HepG2 (cell line): ENCODE measurements around the gene C22orf15. TPM values are rescaled to one million over a fixed set of nuclear protein-coding genes. Genes with fewer than 3 reads are reported as not detected.

Experiments
- AHR ChIP-seq: IDR thresholded peaks from 2 replicates; pipeline ENCODE4 v1.6.1; 2018; ENCODE audit warnings: missing genetic modification reagents, missing compliant biosample characterization
- FOXK1 ChIP-seq: sonication (generic); formaldehyde crosslinking; IDR thresholded peaks from 2 replicates; pipeline ENCODE4 v1.4.0; 2020; ENCODE audit warnings: low read depth, missing genetic modification reagents, borderline replicate concordance
- HDAC1 ChIP-seq: sonication (generic); formaldehyde crosslinking; IDR thresholded peaks from 2 replicates; pipeline ENCODE4 v1.5.1; 2020; ENCODE audit warnings: mild to moderate bottlenecking, missing genetic modification reagents
- HMGA1 ChIP-seq: sonication (generic); formaldehyde crosslinking; conservative IDR thresholded peaks from 2 replicates; pipeline ENCODE4 v1.4.0; 2020; ENCODE audit warnings: missing genetic modification reagents
- HNRNPK ChIP-seq: fragments of 200-400 bp; formaldehyde crosslinking; IDR thresholded peaks from 2 replicates; pipeline ENCODE4 v1.6.1; 2018; ENCODE audit warnings: low read length, low read depth, moderate library complexity, mild to moderate bottlenecking; ENCODE audit not compliant: poor library complexity, severe bottlenecking
- HOXA7 ChIP-seq: sonication (generic); formaldehyde crosslinking; IDR thresholded peaks from 2 replicates; pipeline ENCODE4 v1.8.1; 2022; ENCODE audit warnings: mild to moderate bottlenecking, missing genetic modification reagents, moderate library complexity
- KDM5A ChIP-seq: fragments of 200-600 bp; sonication (generic); IDR thresholded peaks from 2 replicates; pipeline ENCODE4 v1.7.0; 2018; ENCODE audit warnings: antibody characterized with exemption, mild to moderate bottlenecking, low read length, borderline replicate concordance
- MIXL1 ChIP-seq: IDR thresholded peaks from 2 replicates; pipeline ENCODE4 v1.6.1; 2016
- NCOA5 ChIP-seq: sonication (generic); formaldehyde crosslinking; IDR thresholded peaks from 2 replicates; pipeline ENCODE4 v1.4.0; 2020; ENCODE audit warnings: missing genetic modification reagents
- SP2 ChIP-seq: sonication (generic); formaldehyde crosslinking; IDR thresholded peaks from 2 replicates; pipeline ENCODE4 v1.5.1; 2020; ENCODE audit warnings: mild to moderate bottlenecking, missing genetic modification reagents
- TBX2 ChIP-seq: sonication (generic); formaldehyde crosslinking; IDR thresholded peaks from 2 replicates; pipeline ENCODE4 v1.5.0; 2020; ENCODE audit warnings: missing genetic modification reagents, mild to moderate bottlenecking, borderline replicate concordance
- ZC3H13 ChIP-seq: sonication (generic); formaldehyde crosslinking; IDR thresholded peaks from 2 replicates; pipeline ENCODE4 v1.8.1; 2023; ENCODE audit warnings: mild to moderate bottlenecking, missing genetic modification reagents, moderate library complexity
- ZFP37 ChIP-seq: sonication (generic); formaldehyde crosslinking; IDR thresholded peaks from 2 replicates; pipeline ENCODE4 v1.4.0; 2020; ENCODE audit warnings: missing genetic modification reagents, borderline replicate concordance
- ZKSCAN8 ChIP-seq: IDR thresholded peaks from 2 replicates; pipeline ENCODE4 v1.6.1; 2016; ENCODE audit warnings: borderline replicate concordance, missing genetic modification reagents, missing compliant biosample characterization
- ZNF251 ChIP-seq: sonication (generic); formaldehyde crosslinking; IDR thresholded peaks from 2 replicates; pipeline ENCODE4 v1.9.0; 2021; ENCODE audit warnings: mild to moderate bottlenecking, missing genetic modification reagents
- ZNF264 ChIP-seq: sonication (generic); formaldehyde crosslinking; IDR thresholded peaks from 2 replicates; pipeline ENCODE4 v1.4.0; 2020; ENCODE audit warnings: missing genetic modification reagents
- ZNF343 ChIP-seq: sonication (generic); formaldehyde crosslinking; IDR thresholded peaks from 2 replicates; pipeline ENCODE4 v1.4.0; 2020; ENCODE audit warnings: mild to moderate bottlenecking, missing genetic modification reagents
- ZNF350 ChIP-seq: sonication (generic); formaldehyde crosslinking; IDR thresholded peaks from 2 replicates; pipeline ENCODE4 v1.4.0; 2020; ENCODE audit warnings: mild to moderate bottlenecking, low read depth, missing genetic modification reagents, borderline replicate concordance
- ZNF430 ChIP-seq: sonication (generic); formaldehyde crosslinking; IDR thresholded peaks from 2 replicates; pipeline ENCODE4 v1.9.0; 2021; ENCODE audit warnings: mild to moderate bottlenecking, missing genetic modification reagents
- ZNF501 ChIP-seq: sonication (generic); formaldehyde crosslinking; IDR thresholded peaks from 2 replicates; pipeline ENCODE4 v1.5.1; 2020; ENCODE audit warnings: mild to moderate bottlenecking, moderate library complexity, missing genetic modification reagents
- ZNF547 ChIP-seq: sonication (generic); formaldehyde crosslinking; IDR thresholded peaks from 2 replicates; pipeline ENCODE4 v1.5.1; 2020; ENCODE audit warnings: mild to moderate bottlenecking, missing genetic modification reagents
- ZNF552 ChIP-seq: sonication (generic); formaldehyde crosslinking; IDR thresholded peaks from 2 replicates; pipeline ENCODE4 v1.9.0; 2022; ENCODE audit warnings: missing genetic modification reagents, mild to moderate bottlenecking, borderline replicate concordance
- polyA plus RNA-seq, 8 experiments: library from polyadenylated mRNA; depleted of rRNA in 3 of 8; stranded (reverse) in 7 of 8; unstranded in 1 of 8; fragments of >200 nt; fragmentation: Illumina TruSeq in 4 of 8; extraction: Trizol in 4 of 8; gene quantifications; 2 replicates each; pipeline versions ENCODE4 v1.2.1 to v1.2.3, GENCODE V29; 2011 to 2016; ENCODE audit warnings: low read depth in 4 of 8, missing spikeins in 1 of 8, mixed read lengths in 1 of 8; ENCODE audit not compliant: insufficient read depth in 1 of 8
- total RNA-seq, 5 experiments: library from RNA; depleted of rRNA; stranded (reverse); fragments of >200 nt; fragmentation: Illumina TruSeq; extraction: Trizol; gene quantifications; 2 replicates each; pipeline ENCODE4 v1.2.3, GENCODE V29; 2016; ENCODE audit warnings: low read depth in 1 of 5
- TF ChIP-seq, protein P1 (sequence below), 2 experiments: sonication (generic) in 1 of 2; formaldehyde crosslinking in 1 of 2; IDR thresholded peaks; 2 replicates each; pipeline versions ENCODE4 v1.4.0 to v1.6.1; 2018 to 2020; ENCODE audit warnings: missing genetic modification reagents in 2 of 2, borderline replicate concordance in 1 of 2, low read depth in 1 of 2, mild to moderate bottlenecking in 1 of 2, missing biosample characterization in 1 of 2
- TF ChIP-seq, protein P2 (sequence below): sonication (generic); formaldehyde crosslinking; IDR thresholded peaks from 2 replicates; pipeline ENCODE4; 2020; ENCODE audit warnings: missing genetic modification reagents, mild to moderate bottlenecking, borderline replicate concordance
- TF ChIP-seq, protein P3 (sequence below), 2 experiments: fragments of 450-650 bp in 1 of 2; sonication (generic) in 1 of 2; formaldehyde crosslinking; IDR thresholded peaks; 2 replicates each; pipeline versions ENCODE4 v1.5.0 to v1.8.0; 2020 to 2022; ENCODE audit warnings: mild to moderate bottlenecking in 1 of 2, missing genetic modification reagents in 1 of 2
- TF ChIP-seq, protein P4 (sequence below): sonication (generic); formaldehyde crosslinking; conservative IDR thresholded peaks from 2 replicates; pipeline ENCODE4 v1.4.0; 2020; ENCODE audit warnings: missing genetic modification reagents

Gene C22orf15
- total and polyA plus RNA-seq, 2 of the 13 experiments (the other 11 are each of a cell fraction or from before 2014, with no cell fraction given) = not detected

DNA sequence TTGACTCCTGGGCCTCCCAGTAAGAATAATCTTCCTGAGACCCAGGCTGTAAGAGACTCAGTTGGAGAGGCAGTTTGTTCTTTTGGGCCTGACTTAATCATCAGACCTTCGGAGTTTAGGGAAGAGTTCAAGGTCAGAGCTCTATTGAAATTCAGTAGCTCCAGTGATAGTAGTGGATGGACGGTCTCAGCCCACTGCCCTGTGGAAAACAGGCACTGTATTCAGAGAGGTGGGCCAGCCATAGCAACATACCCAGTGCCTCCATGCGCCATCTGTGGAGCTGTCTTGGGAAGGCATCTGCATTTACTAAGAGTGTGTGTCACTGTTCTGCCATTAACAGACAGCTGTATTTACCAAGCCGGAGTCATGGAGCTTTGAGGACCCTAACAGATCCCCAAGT is 26.8 kb downstream of the C22orf15 start (continued):
- TF ChIP-seq, protein P1, sequence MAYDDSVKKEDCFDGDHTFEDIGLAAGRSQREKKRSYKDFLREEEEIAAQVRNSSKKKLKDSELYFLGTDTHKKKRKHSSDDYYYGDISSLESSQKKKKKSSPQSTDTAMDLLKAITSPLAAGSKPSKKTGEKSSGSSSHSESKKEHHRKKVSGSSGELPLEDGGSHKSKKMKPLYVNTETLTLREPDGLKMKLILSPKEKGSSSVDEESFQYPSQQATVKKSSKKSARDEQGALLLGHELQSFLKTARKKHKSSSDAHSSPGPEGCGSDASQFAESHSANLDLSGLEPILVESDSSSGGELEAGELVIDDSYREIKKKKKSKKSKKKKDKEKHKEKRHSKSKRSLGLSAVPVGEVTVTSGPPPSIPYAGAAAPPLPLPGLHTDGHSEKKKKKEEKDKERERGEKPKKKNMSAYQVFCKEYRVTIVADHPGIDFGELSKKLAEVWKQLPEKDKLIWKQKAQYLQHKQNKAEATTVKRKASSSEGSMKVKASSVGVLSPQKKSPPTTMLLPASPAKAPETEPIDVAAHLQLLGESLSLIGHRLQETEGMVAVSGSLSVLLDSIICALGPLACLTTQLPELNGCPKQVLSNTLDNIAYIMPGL (CRISPR knock-in tag; IDR thresholded peaks at IDR 0.05; ENCODE audit: borderline replicate concordance in 1 of 2, low read depth in 1 of 2) = no peak
- TF ChIP-seq FOXK1 (CRISPR knock-in tag) = no peak
- no peak for TF ChIP-seq HMGA1
- no peak for TF ChIP-seq KDM5A
- TF ChIP-seq TBX2 (CRISPR knock-in tag) = no peak; the same call in 1 of the 2 replicates
- TF ChIP-seq HOXA7 (CRISPR knock-in tag) = no peak
- no peak for TF ChIP-seq HDAC1 (CRISPR knock-in tag)
- TF ChIP-seq ZFP37 = no peak
- TF ChIP-seq, protein P2, sequence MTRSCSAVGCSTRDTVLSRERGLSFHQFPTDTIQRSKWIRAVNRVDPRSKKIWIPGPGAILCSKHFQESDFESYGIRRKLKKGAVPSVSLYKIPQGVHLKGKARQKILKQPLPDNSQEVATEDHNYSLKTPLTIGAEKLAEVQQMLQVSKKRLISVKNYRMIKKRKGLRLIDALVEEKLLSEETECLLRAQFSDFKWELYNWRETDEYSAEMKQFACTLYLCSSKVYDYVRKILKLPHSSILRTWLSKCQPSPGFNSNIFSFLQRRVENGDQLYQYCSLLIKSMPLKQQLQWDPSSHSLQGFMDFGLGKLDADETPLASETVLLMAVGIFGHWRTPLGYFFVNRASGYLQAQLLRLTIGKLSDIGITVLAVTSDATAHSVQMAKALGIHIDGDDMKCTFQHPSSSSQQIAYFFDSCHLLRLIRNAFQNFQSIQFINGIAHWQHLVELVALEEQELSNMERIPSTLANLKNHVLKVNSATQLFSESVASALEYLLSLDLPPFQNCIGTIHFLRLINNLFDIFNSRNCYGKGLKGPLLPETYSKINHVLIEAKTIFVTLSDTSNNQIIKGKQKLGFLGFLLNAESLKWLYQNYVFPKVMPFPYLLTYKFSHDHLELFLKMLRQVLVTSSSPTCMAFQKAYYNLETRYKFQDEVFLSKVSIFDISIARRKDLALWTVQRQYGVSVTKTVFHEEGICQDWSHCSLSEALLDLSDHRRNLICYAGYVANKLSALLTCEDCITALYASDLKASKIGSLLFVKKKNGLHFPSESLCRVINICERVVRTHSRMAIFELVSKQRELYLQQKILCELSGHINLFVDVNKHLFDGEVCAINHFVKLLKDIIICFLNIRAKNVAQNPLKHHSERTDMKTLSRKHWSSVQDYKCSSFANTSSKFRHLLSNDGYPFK (CRISPR knock-in tag) = no peak
- TF ChIP-seq ZNF501 (CRISPR knock-in tag) = no peak
- TF ChIP-seq ZKSCAN8 (CRISPR knock-in tag) = no peak
- no peak for TF ChIP-seq AHR (CRISPR knock-in tag)
- no peak; the same call in 1 of the 2 replicates for TF ChIP-seq ZNF547
- TF ChIP-seq ZNF264 (CRISPR knock-in tag) = no peak
- no peak for TF ChIP-seq HNRNPK
- TF ChIP-seq, protein P3, sequence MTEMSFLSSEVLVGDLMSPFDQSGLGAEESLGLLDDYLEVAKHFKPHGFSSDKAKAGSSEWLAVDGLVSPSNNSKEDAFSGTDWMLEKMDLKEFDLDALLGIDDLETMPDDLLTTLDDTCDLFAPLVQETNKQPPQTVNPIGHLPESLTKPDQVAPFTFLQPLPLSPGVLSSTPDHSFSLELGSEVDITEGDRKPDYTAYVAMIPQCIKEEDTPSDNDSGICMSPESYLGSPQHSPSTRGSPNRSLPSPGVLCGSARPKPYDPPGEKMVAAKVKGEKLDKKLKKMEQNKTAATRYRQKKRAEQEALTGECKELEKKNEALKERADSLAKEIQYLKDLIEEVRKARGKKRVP (CRISPR knock-in tag; IDR thresholded peaks at IDR 0.05) = no peak
- no peak for TF ChIP-seq ZNF552 (CRISPR knock-in tag)
- no peak for TF ChIP-seq SP2 (CRISPR knock-in tag)
- TF ChIP-seq ZNF251 (CRISPR knock-in tag) = no peak
- no peak for TF ChIP-seq NCOA5 (CRISPR knock-in tag)
- peak; percentile 43; the same call in 1 of the 2 replicates for TF ChIP-seq ZNF430 (CRISPR knock-in tag)
- no peak for TF ChIP-seq MIXL1 (CRISPR knock-in tag)
- TF ChIP-seq ZNF350 (CRISPR knock-in tag) = no peak
- TF ChIP-seq ZC3H13 (CRISPR knock-in tag) = no peak
- TF ChIP-seq, protein P4, sequence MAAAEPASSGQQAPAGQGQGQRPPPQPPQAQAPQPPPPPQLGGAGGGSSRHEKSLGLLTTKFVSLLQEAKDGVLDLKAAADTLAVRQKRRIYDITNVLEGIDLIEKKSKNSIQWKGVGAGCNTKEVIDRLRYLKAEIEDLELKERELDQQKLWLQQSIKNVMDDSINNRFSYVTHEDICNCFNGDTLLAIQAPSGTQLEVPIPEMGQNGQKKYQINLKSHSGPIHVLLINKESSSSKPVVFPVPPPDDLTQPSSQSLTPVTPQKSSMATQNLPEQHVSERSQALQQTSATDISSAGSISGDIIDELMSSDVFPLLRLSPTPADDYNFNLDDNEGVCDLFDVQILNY (CRISPR knock-in tag) = no peak
- TF ChIP-seq ZNF343 = no peak
